ENCODE data around the gene HMGCR.
"Not testable (repeated sequence)": the region's sequence is repeated elsewhere in the genome, so short reads cannot be mapped to it uniquely, and the experiment has no call there.

DNA sequence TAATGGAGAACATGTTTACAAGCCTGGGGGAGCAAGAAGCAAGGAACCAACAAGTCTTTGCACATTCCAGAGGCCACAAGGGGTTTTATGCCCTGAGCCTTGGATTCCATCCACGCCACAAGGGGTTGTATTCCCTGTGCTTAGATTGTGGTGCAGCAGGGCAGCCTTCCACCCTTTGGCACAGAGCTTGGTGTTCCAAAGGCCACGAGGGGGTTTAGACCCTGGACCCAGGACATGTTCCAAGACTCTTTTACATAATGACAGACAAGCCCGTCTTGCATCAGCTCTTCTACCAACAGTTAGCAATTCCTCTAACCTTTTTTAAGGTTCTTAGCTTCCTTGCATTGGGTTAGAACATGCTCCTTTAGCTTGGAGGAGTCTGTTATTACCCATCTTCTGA lies 45.2 kb upstream of the HMGCR start:
- TF ChIP-seq, protein P1, sequence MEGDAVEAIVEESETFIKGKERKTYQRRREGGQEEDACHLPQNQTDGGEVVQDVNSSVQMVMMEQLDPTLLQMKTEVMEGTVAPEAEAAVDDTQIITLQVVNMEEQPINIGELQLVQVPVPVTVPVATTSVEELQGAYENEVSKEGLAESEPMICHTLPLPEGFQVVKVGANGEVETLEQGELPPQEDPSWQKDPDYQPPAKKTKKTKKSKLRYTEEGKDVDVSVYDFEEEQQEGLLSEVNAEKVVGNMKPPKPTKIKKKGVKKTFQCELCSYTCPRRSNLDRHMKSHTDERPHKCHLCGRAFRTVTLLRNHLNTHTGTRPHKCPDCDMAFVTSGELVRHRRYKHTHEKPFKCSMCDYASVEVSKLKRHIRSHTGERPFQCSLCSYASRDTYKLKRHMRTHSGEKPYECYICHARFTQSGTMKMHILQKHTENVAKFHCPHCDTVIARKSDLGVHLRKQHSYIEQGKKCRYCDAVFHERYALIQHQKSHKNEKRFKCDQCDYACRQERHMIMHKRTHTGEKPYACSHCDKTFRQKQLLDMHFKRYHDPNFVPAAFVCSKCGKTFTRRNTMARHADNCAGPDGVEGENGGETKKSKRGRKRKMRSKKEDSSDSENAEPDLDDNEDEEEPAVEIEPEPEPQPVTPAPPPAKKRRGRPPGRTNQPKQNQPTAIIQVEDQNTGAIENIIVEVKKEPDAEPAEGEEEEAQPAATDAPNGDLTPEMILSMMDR (IDR thresholded peaks at IDR 0.05; ENCODE audit: low read depth, low read length), result not testable (repeated sequence)
- TF ChIP-seq POLR2A (IDR thresholded peaks at IDR 0.05; ENCODE audit: extremely low read depth, insufficient read length), result not testable (repeated sequence)
